HepG2 (cell line): ENCODE results near the gene GDF2. TPM values are rescaled to one million over a fixed set of nuclear protein-coding genes. Genes with fewer than 3 reads are reported as not detected.

Source experiments
- ATAC-seq: fragments of 200-7000 bp; cut with Tn5 transposase; 3 replicates; pipeline ENCODE4 v1.9.1; 2020; ENCODE audit warnings: mild to moderate bottlenecking, moderate library complexity
- BruUV-seq: library from RNA; stranded (reverse); fragments of 400-500 nt; replicated peaks from 2 replicates; lab custom pipeline; 2021; lab: Mats Ljungman, UMichigan
- CTCF ChIA-PET: fragments of 300-600 bp; formaldehyde crosslinking; extraction: SDS; loops from one replicate; lab custom pipeline; 2021; ENCODE audit warnings: low total read pairs, inconsistent platforms, low intra/inter-chr PET ratio; lab: Yijun Ruan, JAX
- POLR2A ChIA-PET: fragments of 350-600 bp; sonication (Branson Sonifier 250); formaldehyde crosslinking; loops from one replicate; lab custom pipeline; 2020; ENCODE audit warnings: antibody characterized with exemption, inconsistent platforms; lab: Yijun Ruan, JAX
- DNase-seq: peaks from one replicate; pipeline ENCODE4 v3.0.0-alpha.2; 2015; ENCODE audit warnings: low spot score
- FAIRE-seq: peaks from 3 replicates; lab custom pipeline; 2011; peaks lifted over from hg19 to GRCh38; lab: Jason Lieb, UNC
- H2AFZ ChIP-seq: one replicate; pipeline ENCODE4 v1.6.1; 2011; ENCODE audit warnings: low read length, inconsistent platforms
- H3K27ac ChIP-seq: fragments of 300-600 bp; 3 replicates; pipeline ENCODE4 v1.8.0; 2011; ENCODE audit warnings: mixed run types, mild to moderate bottlenecking, mixed read lengths, low read length, inconsistent platforms; ENCODE audit not compliant: insufficient read depth; ENCODE audit errors: extremely low read length
- H3K27me3 ChIP-seq, 2 experiments: fragments of 200-600 bp in 1 of 2; 2 replicates in 1 of 2; 3 replicates in 1 of 2; pipeline versions ENCODE4 v1.6.0 to v1.8.0; 2011; ENCODE audit warnings: low read length in 2 of 2, mild to moderate bottlenecking in 2 of 2, moderate library complexity in 2 of 2, inconsistent platforms in 1 of 2; ENCODE audit not compliant: insufficient read depth in 2 of 2, control insufficient read depth in 1 of 2
- H3K36me3 ChIP-seq, 2 experiments: fragments of 200-600 bp in 1 of 2; replicated peaks in 1 of 2; 2 replicates in 1 of 2; 3 replicates in 1 of 2; pipeline versions ENCODE4 v1.5.1 to v1.8.0; 2011; ENCODE audit warnings: low read length in 2 of 2, inconsistent platforms in 1 of 2; ENCODE audit not compliant: insufficient read depth in 2 of 2, control insufficient read depth in 1 of 2
- H3K4me1 ChIP-seq: 2 replicates; pipeline ENCODE4 v1.5.1; 2012; ENCODE audit warnings: low read length, inconsistent platforms; ENCODE audit not compliant: insufficient read depth
- H3K4me2 ChIP-seq: 2 replicates; pipeline ENCODE4 v1.6.0; 2011; ENCODE audit warnings: low read depth, low read length, inconsistent platforms
- H3K4me3 ChIP-seq, 3 experiments: fragments of 200-600 bp in 1 of 3; sonication (generic), shearing (Covaris generic) in 1 of 3; replicated peaks in 1 of 3; 2 replicates each; pipeline ENCODE4 v1.5.1; 2011 to 2016; ENCODE audit warnings: low read length in 3 of 3, inconsistent platforms in 2 of 3, low read depth in 2 of 3, mild to moderate bottlenecking in 2 of 3, control low read depth in 1 of 3, mixed read lengths in 1 of 3; ENCODE audit not compliant: insufficient read depth in 1 of 3
- H3K79me2 ChIP-seq: one replicate; pipeline ENCODE4 v1.6.1; 2011; ENCODE audit warnings: low read length, inconsistent platforms; ENCODE audit not compliant: insufficient read depth
- H3K9ac ChIP-seq: 2 replicates; pipeline ENCODE4 v1.6.0; 2011; ENCODE audit warnings: mild to moderate bottlenecking, low read depth, low read length, inconsistent platforms; ENCODE audit not compliant: insufficient read depth
- H3K9me3 ChIP-seq: 2 replicates; pipeline ENCODE4 v1.5.1; 2012; ENCODE audit warnings: mild to moderate bottlenecking, low read length
- H4K20me1 ChIP-seq: 2 replicates; pipeline ENCODE4 v1.6.0; 2011; ENCODE audit warnings: inconsistent platforms, mild to moderate bottlenecking, low read length, moderate library complexity; ENCODE audit not compliant: insufficient read depth
- ADNP ChIP-seq: sonication (generic); formaldehyde crosslinking; IDR thresholded peaks from 2 replicates; pipeline ENCODE4 v1.4.0; 2020; ENCODE audit warnings: missing genetic modification reagents
- HNRNPK ChIP-seq: fragments of 200-400 bp; formaldehyde crosslinking; IDR thresholded peaks from 2 replicates; pipeline ENCODE4 v1.6.1; 2018; ENCODE audit warnings: low read length, low read depth, moderate library complexity, mild to moderate bottlenecking; ENCODE audit not compliant: poor library complexity, severe bottlenecking
- ZNF564 ChIP-seq: sonication (generic); formaldehyde crosslinking; IDR thresholded peaks from 2 replicates; pipeline ENCODE4 v1.8.1; 2023; ENCODE audit warnings: mild to moderate bottlenecking, missing genetic modification reagents
- ZSCAN21 ChIP-seq: sonication (generic); formaldehyde crosslinking; IDR thresholded peaks from 2 replicates; pipeline ENCODE4 v1.8.0; 2022; ENCODE audit warnings: mild to moderate bottlenecking, missing genetic modification reagents, moderate library complexity, borderline replicate concordance
- WGBS: methylation state at CpG from one replicate; pipeline ENCODE4 v1.1.6; 2017; ENCODE audit warnings: low lambda C conversion rate; 5-methylcytosine and 5-hydroxymethylcytosine counted together
- in situ Hi-C: cut with HindIII; loops from 2 replicates; pipeline ENCODE4 v1.10.0; 2017; ENCODE audit warnings: low pct_unique_long_range_greater_than_20kb; ENCODE audit not compliant: extremely low pct_ligation_motif_present
- intact Hi-C: fragments of 100-400 bp; cut with micrococcal nuclease; formaldehyde crosslinking; loops from one replicate; pipeline ENCODE4 v1.10.0; 2022; ENCODE audit not compliant: unreplicated experiment
- polyA plus RNA-seq, 8 experiments: library from polyadenylated mRNA; depleted of rRNA in 3 of 8; stranded (reverse) in 7 of 8; unstranded in 1 of 8; fragments of >200 nt; fragmentation: Illumina TruSeq in 4 of 8; extraction: Trizol in 4 of 8; gene quantifications; 2 replicates each; pipeline versions ENCODE4 v1.2.1 to v1.2.3, GENCODE V29; 2011 to 2016; ENCODE audit warnings: low read depth in 4 of 8, missing spikeins in 1 of 8, mixed read lengths in 1 of 8; ENCODE audit not compliant: insufficient read depth in 1 of 8
- total RNA-seq, 5 experiments: library from RNA; depleted of rRNA; stranded (reverse); fragments of >200 nt; fragmentation: Illumina TruSeq; extraction: Trizol; gene quantifications; 2 replicates each; pipeline ENCODE4 v1.2.3, GENCODE V29; 2016; ENCODE audit warnings: low read depth in 1 of 5
- TF ChIP-seq, protein P1 (sequence below): IDR thresholded peaks from 2 replicates; pipeline ENCODE4 v1.6.1; 2016; ENCODE audit warnings: low read depth
- TF ChIP-seq, protein P2 (sequence below): sonication (generic); formaldehyde crosslinking; IDR thresholded peaks from 2 replicates; pipeline ENCODE4 v1.8.1; 2023; ENCODE audit warnings: missing genetic modification reagents, mild to moderate bottlenecking, borderline replicate concordance
- TF ChIP-seq, protein P3 (sequence below), 2 experiments: sonication (generic) in 1 of 2; formaldehyde crosslinking in 1 of 2; IDR thresholded peaks; 2 replicates each; pipeline versions ENCODE4 v1.5.1 to v1.6.1; 2011 to 2020; ENCODE audit warnings: borderline replicate concordance in 1 of 2, low read depth in 1 of 2, low read length in 1 of 2, mild to moderate bottlenecking in 1 of 2, missing genetic modification reagents in 1 of 2, moderate library complexity in 1 of 2
- TF ChIP-seq, protein P4 (sequence below): sonication (generic); formaldehyde crosslinking; IDR thresholded peaks from 2 replicates; pipeline ENCODE4 v1.8.0; 2023; ENCODE audit warnings: mild to moderate bottlenecking, missing genetic modification reagents

Gene GDF2
- total and polyA plus RNA-seq, 2 of the 13 experiments (the other 11 are each of a cell fraction or from before 2014, with no cell fraction given), result not detected

- no peak overlapping the region for H3K9ac ChIP-seq
- H3K9me3 ChIP-seq, result no peaks in the 10 kb centered on the region
- 0% methylated on average over 1 of the region's 12 CpGs for WGBS
- H3K4me1 ChIP-seq, result no peaks in the 10 kb centered on the region
- H2AFZ ChIP-seq, result no peak overlapping the region
- ChIA-PET POLR2A (no interaction called here), CTCF (no interaction called here)
- no peak overlapping the region for H3K4me3 ChIP-seq
- in situ Hi-C loops (no loop called here), intact Hi-C loops (no loop called here)
- H3K27ac ChIP-seq, result no peak overlapping the region
- ATAC-seq (no peak), FAIRE-seq (no peak), DNase-seq (no peak)
- no peak overlapping the region for H3K4me2 ChIP-seq
- H3K27me3 ChIP-seq, result peaks cover 3 to 8% of the 10 kb centered on the region in 2 experiments; a peak in 3 of 5 replicates
- no peaks in the 10 kb centered on the region for H4K20me1 ChIP-seq
- TF ChIP-seq, protein P1, sequence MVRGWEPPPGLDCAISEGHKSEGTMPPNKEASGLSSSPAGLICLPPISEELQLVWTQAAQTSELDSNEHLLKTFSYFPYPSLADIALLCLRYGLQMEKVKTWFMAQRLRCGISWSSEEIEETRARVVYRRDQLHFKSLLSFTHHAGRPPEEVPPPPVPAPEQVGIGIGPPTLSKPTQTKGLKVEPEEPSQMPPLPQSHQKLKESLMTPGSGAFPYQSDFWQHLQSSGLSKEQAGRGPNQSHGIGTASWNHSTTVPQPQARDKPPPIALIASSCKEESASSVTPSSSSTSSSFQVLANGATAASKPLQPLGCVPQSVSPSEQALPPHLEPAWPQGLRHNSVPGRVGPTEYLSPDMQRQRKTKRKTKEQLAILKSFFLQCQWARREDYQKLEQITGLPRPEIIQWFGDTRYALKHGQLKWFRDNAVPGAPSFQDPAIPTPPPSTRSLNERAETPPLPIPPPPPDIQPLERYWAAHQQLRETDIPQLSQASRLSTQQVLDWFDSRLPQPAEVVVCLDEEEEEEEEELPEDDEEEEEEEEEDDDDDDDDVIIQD (CRISPR knock-in tag), result no peak
- no peak for TF ChIP-seq ADNP (CRISPR knock-in tag)
- TF ChIP-seq ZSCAN21 (CRISPR knock-in tag), result no peak
- TF ChIP-seq ZNF564 (CRISPR knock-in tag), result no peak
- TF ChIP-seq, protein P2, sequence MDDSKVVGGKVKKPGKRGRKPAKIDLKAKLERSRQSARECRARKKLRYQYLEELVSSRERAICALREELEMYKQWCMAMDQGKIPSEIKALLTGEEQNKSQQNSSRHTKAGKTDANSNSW (CRISPR knock-in tag), result no peak
- H3K79me2 ChIP-seq, result no peaks in the 10 kb centered on the region
- no TSS peak for BruUV-seq
- H3K36me3 ChIP-seq, result no peaks in the 10 kb centered on the region
Measured at GRCh38 chr10:47357131-47357582, 34.9 kb downstream of the GDF2 start.

DNA sequence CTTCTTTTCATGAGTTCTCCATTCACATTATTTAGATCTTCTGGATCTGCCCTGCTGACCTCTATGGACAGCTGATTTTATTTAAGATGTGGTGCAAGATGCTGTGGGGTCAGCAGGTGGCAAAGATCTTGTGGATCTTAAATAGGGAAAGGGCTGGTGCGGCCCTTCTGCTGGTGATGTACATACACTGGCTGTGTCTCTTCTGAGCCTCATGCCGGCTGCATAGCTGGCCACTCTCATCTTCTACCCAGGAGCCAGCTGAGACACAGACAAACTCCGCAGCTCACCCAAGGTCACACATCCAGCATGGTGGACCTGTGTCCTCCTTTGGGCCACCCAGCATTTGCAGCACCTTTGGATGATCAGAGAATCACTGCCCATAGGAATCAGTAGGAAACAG, 35.7 kb downstream of the GDF2 start:
- ATAC-seq (no peak), DNase-seq (no peak), FAIRE-seq (no peak)
- Histone ChIP-seq H3K4me2 (no peak overlapping the region), H4K20me1 (no peaks in the 10 kb centered on the region), H3K4me3 (no peak overlapping the region), H3K36me3 (no peaks in the 10 kb centered on the region), H3K9ac (no peak overlapping the region), H3K27ac (no peak overlapping the region), H3K79me2 (no peaks in the 10 kb centered on the region), H3K4me1 (no peaks in the 10 kb centered on the region), H3K27me3 (peaks cover under 1 to 2% of the 10 kb centered on the region in 2 experiments; a peak in 2 of 5 replicates), H3K9me3 (no peaks in the 10 kb centered on the region), H2AFZ (no peak overlapping the region)
- BruUV-seq, result no TSS peak
- ChIA-PET POLR2A (no interaction called here), CTCF (no interaction called here)
- 78% methylated on average over 1 of the region's 3 CpGs for WGBS
- intact Hi-C loops, result no loop called here
- in situ Hi-C loops, result no loop called here
- TF ChIP-seq, protein P3, sequence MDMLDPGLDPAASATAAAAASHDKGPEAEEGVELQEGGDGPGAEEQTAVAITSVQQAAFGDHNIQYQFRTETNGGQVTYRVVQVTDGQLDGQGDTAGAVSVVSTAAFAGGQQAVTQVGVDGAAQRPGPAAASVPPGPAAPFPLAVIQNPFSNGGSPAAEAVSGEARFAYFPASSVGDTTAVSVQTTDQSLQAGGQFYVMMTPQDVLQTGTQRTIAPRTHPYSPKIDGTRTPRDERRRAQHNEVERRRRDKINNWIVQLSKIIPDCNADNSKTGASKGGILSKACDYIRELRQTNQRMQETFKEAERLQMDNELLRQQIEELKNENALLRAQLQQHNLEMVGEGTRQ (IDR thresholded peaks at IDR 0.05; ENCODE audit: low read depth, low read length), result no peak
- TF ChIP-seq, protein P3 (CRISPR knock-in tag; IDR thresholded peaks at IDR 0.05; ENCODE audit: borderline replicate concordance), result no peak
- no peak for TF ChIP-seq HNRNPK
- TF ChIP-seq, protein P4, sequence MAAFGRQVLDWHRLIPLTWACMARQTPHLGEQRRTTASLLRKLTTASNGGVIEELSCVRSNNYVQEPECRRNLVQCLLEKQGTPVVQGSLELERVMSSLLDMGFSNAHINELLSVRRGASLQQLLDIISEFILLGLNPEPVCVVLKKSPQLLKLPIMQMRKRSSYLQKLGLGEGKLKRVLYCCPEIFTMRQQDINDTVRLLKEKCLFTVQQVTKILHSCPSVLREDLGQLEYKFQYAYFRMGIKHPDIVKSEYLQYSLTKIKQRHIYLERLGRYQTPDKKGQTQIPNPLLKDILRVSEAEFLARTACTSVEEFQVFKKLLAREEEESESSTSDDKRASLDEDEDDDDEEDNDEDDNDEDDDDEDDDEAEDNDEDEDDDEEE, result no peak
